Right kidney (tissue), 1 donor: ENCODE results near the gene TBL1X.

Experiments used
- DNase-seq: peaks from one replicate; pipeline ENCODE4 v3.0.0-alpha.2; 2016

The TBL1X gene

DNA sequence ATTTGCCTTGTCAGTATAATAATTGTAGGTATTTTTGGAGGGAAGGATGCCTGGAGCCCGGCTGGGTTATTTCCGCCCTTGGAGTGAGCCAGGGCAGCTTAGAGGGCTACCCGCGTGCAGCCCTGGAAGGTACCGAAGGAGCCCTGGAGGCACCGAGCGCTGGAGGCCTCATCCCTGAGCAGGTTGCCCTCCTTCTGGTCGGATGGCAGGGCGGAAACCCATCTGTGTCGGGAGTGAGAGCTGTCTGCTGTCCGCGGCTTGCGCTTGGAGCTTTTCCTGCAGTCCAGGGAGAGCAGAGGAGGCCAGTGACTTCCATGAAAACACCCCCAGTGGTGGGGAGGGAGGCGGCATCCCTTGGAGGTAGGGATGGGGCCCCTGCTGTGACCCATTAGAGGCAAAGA, 122.1 kb downstream of the TBL1X start:
- DNase-seq: no peak

DNA sequence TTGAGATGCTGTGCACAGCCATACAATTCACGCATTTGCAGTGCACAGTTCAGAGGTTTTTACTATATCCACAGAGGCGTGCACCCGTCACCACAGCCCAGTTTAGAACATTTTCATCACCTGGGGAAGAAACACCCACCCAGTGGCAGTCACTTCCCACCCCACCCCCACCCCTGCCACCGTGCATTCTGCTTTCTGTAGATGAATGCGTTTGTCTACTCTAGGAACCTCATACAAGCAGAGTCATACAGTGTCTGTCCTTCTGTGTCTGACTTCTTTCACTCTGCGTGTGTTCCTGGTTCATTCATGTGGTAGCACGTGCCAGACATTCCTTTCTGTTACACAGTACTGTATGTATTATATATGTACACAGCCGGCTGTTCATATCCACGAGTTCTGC, 122.8 kb downstream of the TBL1X start:
- DNase-seq: no peak

DNA sequence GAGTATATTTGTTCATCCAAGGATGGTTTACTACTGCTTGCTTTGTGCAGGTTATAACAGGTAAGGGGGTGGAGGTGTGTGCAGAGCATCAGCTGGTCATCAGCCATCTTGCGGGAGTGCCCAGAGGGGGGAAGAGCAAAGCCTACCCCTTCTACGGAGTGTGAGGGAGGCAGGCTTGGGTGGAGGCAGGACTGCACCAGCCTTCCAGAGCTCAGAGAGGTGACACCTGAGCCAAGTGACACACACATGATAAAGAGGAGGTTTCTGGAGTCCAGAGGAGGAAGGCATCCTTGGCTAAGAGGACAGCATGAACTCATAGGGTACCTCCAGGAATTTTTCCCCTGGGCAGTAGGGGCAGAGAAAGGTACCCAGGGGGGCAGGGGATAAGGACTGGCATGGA, 126.6 kb downstream of the TBL1X start:
- DNase-seq: no peak

DNA sequence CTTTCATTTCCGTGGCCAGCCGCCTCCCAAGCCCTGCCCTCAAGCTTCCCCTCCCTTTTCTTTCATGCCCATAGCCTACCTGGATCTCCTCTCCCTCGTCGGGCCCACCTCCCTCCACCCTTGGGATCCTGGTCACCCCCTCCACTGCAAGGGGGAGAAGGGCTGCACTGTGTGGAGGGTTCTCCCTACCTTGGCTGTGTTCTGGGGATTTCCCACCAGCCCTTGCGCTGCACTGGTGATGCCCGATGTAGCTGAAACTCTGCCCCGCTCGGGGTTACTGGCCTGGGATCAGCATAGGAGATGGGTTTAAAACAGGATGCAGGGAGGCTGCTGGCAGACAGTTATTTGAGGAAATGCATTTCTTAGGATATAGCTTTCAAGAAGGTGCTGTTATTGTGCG, 128.9 kb downstream of the TBL1X start:
- DNase-seq: no peak

DNA sequence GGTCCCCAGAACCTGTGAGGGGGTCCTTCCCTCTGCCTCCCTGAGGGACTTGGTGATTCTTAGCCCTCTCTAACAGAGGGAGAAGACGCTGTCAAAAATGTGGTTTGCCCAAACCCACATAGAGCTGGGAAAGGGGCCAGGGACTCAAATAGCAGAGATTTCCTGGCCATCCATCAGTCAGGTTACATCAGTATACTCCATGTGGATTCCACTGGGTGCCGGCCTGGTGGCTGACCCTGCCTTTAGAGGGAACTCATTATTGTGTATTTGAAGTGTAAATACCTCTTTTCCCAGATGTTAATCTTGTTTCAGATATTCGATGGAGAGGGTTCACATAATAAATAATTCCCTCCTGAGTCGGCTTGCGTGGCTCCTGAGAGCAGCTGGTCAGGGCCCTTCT, 130.3 kb downstream of the TBL1X start:
- no peak for DNase-seq

DNA sequence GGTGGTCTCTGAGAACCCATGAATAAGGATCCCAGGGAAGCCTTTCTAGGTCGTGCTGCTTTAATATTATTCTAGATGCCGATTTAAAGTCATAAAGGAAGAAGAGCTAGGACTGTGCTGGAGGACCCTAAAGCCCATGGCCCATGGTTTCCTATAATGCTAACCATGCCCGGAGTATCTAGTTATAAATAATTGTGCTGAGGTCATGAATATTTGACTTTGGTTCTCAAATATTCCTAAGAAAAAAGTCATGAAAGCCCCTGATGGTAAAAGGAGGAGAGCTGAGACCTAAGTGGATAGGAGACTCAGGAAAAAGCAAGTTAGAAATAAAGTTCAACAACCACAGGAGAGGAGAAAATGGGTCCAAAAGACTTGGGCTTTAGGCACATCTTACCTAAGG, 132.0 kb downstream of the TBL1X start:
- no peak for DNase-seq

DNA sequence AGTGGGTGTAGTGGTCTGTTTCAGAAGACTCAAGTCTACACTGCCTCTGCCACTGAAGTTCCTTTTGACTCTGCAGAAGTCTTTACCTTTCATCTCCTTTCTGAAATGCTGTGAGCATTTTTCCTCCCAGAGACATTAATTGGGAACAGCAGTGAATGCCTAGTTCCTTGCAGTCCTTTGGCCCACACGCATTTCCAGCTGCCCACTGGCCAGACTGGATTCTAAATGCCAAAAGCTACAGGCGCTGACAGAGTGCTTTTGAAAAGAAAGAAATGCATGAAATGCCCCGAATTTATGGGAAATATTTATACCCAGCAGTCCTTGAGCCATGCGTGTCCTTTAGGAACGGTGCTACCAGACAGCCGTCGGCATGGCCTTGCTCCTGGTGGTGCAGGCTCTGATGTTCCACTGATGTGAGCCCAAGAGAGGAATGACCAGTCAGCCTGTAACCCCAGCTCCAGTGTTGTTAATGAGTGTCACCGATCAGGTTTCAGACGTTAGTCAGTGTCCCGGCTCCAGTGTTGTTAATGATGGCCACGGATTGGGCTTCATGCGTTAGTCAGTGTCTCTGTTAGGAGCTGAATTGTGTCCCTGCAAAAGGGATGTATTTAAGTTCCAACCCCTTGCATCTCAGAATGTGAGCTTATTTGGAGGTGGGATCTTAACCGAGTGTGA, 132.6 kb downstream of the TBL1X start:
- DNase-seq: no peak

GRCh38 chrX:9598344-9598743, 133.5 kb downstream of the TBL1X start:
- DNase-seq: no peak

DNA sequence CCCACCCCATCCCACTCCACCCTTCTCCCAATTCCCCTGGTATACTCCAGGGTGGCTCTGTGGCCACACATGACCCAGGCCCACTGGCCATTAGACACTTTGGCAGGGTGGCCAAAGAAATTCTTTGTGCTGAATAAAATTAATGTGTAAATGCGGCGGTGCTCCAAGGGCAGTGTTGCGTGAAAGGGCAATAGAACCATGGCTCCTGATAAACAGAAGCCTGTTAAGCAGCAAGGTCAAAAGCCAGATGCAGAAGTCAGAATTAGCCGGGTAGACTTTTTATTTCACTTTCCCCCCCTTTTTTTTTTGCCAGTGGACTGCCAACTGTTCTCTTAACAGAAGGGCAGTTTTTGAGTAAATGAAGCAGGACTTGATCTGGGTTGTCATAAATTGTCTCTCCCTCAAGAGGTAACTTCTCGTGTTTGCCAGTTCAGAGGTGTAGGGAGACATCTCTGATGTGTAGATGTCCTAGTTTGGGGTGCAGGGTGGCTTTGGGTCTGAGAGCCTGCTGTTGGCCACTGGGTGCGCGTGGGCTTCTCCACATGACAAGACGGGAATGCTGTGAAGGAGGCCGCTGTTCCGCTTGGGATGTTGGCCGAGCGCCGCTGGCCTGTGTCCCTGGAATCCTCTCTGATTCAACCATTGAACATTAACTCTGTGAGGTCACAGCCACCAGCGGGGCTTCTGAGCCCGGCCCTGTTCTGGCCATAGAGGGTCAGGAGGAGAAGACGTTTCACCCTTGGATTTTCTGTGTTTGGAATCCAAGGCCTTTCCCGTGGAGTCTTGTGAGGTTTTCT, 139.5 kb downstream of the TBL1X start:
- no peak for DNase-seq

GRCh38 chrX:9604908-9605306, 140.0 kb downstream of the TBL1X start:
- no peak for DNase-seq

DNA sequence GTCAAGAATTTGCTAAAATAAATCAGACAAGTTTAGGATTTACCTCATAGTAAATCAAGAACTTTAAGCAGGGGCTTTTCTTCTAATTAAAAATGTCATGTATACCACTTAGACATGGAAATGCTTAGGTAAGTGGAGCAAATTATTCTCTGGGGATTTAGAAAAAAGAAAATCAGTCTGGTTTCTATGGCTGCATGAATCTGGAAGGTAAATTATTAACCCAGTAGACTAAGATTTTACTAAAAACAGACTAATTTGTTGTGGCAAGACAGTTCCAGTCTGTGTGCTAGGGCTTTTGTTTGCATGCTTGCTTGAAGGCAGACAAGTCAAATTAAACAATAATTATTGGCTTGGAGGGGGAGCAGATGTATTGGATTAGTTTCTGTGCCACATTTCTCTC, 140.6 kb downstream of the TBL1X start:
- DNase-seq: no peak

DNA sequence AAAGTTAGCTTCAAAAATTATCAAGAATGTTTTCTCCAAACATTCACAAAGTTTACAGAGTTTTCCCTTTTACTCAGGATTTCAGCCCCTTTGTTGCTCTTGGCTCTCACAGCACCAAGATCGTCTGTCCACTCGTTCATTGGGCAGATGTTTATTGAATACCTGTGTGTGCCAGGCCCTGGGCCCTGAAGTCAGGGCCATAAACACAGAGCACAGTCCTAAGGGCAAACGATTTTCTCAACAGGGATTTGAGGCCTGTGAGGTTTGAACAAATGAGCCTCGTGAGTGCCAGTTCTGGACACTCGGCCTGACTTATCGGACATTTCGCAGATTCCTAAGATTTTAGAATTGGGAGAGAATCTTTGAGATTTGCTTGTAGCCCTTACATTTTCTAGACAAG, 142.1 kb downstream of the TBL1X start:
- DNase-seq: no peak

DNA sequence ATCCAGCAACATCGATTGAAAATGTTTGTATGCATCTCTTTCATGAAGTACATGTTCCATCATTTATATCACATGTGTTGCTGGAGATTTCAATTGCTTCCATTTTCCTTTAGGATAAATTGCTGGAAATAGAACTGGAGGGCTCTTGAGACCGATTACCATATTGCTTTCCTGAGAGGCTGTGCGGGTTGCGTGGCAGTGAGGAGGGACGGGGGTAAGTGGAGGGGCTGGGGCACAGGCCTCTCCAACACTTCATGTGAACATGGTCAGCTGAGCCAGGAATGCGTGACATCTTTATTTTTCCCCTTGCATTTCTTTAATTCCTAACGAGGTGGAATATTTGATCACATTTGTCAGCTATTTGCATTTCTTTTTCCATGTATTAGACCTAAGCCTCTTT, 144.6 kb downstream of the TBL1X start:
- no peak for DNase-seq

DNA sequence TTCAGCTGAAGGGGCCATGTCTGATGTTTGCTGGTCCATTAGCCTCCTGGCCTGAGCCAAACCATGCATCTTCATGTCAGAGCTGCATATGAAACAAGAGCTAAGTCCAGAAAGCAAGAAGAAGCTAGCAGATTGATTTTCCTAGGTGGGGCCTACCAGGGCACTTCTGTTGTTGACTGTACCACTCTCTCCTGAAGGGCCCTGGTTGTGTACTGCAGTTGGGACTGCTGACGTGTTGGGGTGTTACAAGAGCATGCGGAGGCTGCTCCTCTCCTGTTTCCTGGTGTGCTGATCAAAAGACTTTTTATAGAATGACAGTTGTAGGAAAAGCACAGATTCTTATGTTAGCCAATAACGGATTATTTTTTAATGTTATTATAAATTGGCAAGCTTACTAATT, 145.1 kb downstream of the TBL1X start:
- no peak for DNase-seq

DNA sequence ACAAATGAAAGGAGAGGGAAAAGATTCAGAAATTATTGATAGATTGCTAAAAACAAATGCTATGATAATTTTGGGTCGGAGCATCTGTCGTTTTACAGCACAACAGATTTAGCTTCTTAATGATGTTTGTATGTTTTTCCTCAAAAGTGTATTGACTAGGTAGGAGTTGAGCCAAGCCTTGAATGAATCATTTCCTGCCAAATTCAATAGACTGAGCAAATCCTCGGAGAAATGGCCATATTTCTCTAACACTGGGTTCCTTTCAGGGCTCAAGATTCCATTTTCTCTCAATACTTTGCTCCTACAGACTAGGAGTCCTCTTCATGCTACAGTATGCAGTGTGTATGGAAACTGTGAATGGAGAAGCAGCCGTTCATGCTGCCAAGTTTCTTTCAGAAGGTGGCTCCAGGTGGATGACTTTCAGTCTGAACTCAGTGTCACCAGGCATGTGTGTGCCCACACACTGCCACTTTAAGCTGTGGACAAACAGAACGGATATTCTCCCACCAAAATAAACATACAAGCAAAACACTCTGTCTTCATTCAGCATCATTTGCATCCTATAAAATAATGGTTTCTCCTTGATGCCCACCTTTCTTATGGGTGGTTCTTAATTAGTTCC, 146.0 kb downstream of the TBL1X start:
- no peak for DNase-seq

DNA sequence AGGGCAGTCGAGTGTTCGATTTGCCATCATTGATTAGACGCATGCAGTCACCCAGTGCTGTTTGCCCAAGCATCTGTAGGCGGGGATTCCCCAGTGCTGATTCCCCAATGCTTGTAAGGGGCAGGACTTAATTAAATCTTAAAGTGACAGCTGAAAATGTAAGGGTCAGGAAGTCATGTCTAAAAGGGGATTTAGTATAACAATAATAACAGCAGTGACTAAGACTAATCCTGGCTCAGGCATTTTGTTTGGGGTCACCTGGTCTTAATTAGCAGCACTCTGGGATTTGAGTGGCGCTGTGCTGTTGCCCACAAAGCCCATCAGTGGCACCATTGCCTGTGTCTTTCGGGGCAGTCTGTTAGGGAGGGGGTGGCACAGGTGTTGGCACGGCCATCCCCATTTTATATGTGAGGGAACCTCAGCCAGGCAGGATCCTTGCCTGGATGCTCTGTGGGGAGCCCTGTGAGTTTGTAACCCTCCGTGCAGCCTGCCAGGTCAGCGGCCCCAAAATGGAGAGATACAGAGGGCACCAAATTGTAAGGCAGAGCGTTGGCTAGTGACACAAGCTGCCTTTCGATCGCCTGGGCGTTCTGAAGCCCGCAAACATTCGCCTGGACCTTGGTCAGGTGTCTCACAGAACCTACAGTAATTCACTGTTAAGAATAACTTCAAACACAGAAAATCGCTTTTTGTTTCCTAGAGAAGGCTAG, 146.7 kb downstream of the TBL1X start:
- DNase-seq: no peak

DNA sequence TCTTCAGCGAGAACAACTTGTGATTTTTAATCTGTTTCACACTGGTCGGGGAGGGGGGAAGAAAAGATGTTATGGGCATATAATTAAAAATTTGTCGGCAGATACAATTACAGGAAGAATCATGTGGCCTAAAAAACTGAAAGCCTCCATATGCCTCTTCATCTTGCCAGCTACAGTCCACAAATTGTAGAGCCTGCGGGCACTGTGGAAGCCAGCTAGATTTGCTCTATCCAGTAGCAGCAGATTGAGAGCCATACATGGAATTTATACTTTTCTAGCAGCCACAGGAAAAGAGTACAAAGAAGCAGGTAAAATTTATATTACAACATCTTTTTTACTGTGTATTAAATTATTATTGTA, 147.3 kb downstream of the TBL1X start:
- no peak for DNase-seq

DNA sequence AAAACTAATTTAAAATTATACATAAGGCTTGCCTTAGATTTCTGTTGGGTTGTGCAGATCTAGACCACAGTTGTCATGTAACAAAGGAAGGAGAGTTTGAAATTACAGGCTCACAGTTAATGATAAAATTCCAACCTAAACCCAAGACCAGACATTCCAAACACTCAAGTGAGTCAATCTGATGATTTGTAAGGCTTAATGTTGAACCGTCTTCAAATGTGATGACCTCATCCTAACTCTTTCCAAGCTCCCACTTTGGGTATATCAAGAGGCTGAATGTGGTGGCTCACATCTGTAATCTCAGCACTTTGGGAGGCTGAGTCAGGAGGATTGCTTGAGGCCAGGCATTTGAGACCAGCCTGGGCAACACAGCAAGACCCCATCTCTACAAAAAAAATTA, 149.2 kb downstream of the TBL1X start:
- no peak for DNase-seq

GRCh38 chrX:9619133-9619532, 154.3 kb downstream of the TBL1X start:
- no peak for DNase-seq

DNA sequence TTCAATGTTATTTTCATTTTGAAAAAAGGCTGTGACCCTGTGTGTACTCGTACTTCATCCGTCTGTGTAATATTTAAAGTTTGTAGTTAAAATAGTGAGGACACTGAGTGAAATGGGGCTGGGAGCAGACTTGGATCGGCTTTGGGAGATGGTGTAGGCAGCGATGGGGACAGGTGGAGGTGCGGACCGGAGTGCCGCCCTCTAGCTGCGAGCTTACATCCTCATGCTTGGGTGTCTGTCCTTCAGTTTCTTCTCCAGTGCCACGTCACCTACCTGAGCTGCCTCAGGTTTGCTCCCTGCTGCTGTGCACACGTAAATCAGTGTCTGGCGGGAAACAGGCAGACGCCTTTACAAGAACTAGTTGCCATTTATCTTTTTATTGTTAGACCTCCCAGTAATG, 154.7 kb downstream of the TBL1X start:
- no peak for DNase-seq

DNA sequence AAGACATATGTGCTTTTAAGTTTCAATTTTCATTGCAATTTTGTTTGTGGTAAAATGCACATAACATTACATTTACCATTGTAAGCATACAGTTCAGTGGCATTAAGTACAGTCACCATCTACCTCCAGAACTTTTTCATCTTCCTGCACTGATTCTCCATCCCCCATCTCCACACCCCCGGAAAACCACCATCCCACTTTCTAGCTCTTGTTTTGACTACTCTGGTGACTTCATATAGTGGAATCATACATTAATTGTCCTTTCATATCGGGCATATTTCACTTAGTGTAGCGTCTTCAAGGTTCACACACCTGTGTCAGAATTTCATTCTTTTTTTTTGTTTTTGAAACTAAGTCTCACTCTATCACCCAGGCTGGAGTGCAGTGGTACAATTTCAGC, 157.3 kb downstream of the TBL1X start:
- no peak for DNase-seq

DNA sequence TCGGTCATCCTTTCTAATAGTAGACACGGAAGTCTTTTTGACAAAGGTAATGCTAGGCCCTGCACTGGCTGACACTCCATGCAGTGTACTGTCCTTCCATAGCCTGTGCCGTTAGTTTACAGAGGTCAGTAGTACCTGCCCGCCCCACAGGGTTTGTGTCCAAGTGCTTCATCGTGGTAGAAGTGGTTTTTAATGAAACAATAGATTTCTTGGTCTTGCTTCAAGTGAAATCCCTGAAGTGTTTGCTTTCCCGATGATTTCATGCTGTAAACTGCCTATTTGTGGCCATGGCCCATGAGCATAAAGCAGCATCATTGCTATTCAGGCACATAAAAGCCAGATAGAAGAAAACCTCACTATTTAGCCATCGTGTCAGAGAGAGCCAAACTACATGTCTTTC, 161.5 kb downstream of the TBL1X start:
- DNase-seq: no peak

GRCh38 chrX:9627922-9628321, 163.1 kb downstream of the TBL1X start:
- no peak for DNase-seq
